GM12892 (cell line): Measurements from ENCODE around the gene TCF4.

ENCODE experiments used
- DNase-seq: peaks from one replicate; pipeline ENCODE4 v3.0.0; 2011; ENCODE audit not compliant: insufficient read length
- FAIRE-seq: peaks from 2 replicates; lab custom pipeline; 2011; peaks lifted over from hg19 to GRCh38; lab: Jason Lieb, UNC
- POLR2A ChIP-seq: IDR thresholded peaks from 2 replicates; pipeline ENCODE4 v1.6.1; 2011; ENCODE audit warnings: low read depth, low read length, control low read depth
- POLR2AphosphoS5 ChIP-seq: IDR thresholded peaks from 2 replicates; pipeline ENCODE4 v1.6.1; 2011; ENCODE audit warnings: low read depth, low read length, control low read depth
- TAF1 ChIP-seq: IDR thresholded peaks from 2 replicates; pipeline ENCODE4 v1.6.1; 2011; ENCODE audit warnings: low read depth, mild to moderate bottlenecking, control low read depth, low read length, borderline replicate concordance

Gene TCF4

GRCh38 chr18:55555395-55556027 lies 32.5 kb downstream of the TCF4 start:
- TF ChIP-seq POLR2A (no peak), TAF1 (no peak), POLR2AphosphoS5 (no peak)
- DNase-seq (no peak), FAIRE-seq (no peak)

DNA sequence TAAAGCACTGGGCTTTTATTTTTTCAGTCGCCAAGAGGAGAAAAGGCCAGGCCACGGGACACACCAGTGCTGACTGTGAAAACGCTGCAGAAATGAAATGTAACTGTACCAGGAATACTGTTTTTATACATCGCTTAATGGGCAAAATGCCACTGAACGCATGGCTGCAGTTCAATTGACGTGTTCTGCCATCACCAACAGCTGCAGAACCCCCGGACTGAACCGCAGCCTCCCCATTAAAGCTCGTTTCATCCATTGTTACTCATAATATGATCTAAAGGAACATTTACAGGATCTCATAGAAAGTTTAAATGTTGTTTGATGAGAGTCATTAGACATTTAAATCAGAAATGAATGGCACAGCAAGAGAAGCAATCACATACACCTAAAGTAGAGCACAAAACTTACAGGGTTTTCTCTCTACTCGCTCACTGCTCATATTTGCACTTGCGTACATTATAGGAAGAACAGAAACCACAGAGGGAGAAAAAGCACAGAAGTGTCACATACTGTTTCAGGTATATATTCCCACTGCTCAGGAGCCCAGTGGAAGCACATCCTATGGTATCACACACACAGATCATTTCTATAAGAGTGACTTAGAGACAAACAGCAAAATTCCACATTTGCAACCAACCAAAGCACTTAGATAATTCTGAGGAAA lies 35.3 kb downstream of the TCF4 start:
- TF ChIP-seq POLR2A = no peak
- no peak for TF ChIP-seq TAF1
- TF ChIP-seq POLR2AphosphoS5 = no peak
- FAIRE-seq (no peak), DNase-seq (no peak)

DNA sequence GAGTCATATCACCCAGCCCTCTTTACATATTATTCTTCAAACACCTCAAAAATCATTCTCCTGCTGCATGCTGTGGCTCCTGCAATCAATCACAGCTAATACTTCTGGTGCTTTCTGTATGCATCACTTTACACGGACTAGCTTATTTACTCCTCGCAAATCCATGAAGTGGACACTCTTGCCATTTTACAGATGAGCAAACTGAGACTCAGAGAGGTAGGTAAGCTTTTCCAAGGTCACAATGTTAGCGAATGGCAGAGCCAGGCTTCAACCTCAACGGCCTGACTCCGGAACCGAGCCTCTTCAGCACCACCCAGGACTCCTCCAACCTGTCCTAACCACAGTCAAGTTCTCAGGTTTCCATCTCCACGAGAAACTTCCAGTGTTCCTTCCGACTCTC lies 36.8 kb downstream of the TCF4 start:
- TF ChIP-seq TAF1 (no peak), POLR2A (no peak), POLR2AphosphoS5 (no peak)
- no peak for FAIRE-seq
- DNase-seq = no peak

DNA sequence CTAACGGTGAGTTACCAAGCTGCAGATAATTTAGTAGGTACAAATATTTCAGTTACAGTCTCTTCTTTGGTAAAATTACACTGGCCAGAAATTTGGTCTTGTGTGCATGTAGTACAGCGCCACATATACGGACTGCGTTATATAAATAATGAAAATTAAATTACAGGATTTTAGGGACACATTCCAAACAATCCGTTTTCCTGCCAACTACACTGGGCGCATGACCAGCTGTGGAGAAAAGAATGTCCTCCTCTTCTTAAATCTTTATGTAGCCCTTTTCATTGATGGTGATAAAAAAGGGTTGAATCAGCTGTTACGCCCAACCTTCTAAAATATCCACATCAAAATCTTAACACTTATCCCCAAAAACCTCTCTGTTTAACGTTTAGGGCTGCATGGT lies 37.5 kb downstream of the TCF4 start:
- FAIRE-seq (no peak), DNase-seq (no peak)

GRCh38 chr18:55549474-55550104 lies 38.4 kb downstream of the TCF4 start:
- FAIRE-seq = no peak
- no peak for DNase-seq
- TF ChIP-seq POLR2A (no peak), TAF1 (no peak), POLR2AphosphoS5 (no peak)

More for the DNA sequence above, 37.5 kb downstream of the TCF4 start:
- TF ChIP-seq POLR2AphosphoS5 (no peak), TAF1 (no peak), POLR2A (no peak)

DNA sequence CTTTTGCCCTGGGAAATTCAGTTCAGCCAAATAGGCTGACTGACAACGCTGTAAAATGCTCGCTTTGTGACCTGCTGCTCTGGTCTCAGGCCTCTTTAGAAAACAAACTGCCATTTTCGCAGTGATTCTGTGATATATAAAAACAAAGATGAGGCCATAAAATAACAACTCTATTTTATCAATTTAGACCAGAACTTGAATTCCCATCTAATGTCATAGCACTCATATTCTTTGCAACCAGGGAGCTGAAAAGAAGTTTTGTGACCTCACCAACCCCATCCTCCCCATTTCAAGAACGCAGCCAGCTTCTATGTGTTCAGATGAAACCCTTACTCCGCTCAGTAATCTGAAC lies 40.3 kb downstream of the TCF4 start:
- FAIRE-seq = no peak
- TF ChIP-seq TAF1 (no peak), POLR2A (no peak)
- no peak for DNase-seq

GRCh38 chr18:55546851-55547704 lies 40.9 kb downstream of the TCF4 start:
- TF ChIP-seq POLR2AphosphoS5 (no peak), TAF1 (no peak), POLR2A (no peak)
- DNase-seq = no peak
- no peak for FAIRE-seq

DNA sequence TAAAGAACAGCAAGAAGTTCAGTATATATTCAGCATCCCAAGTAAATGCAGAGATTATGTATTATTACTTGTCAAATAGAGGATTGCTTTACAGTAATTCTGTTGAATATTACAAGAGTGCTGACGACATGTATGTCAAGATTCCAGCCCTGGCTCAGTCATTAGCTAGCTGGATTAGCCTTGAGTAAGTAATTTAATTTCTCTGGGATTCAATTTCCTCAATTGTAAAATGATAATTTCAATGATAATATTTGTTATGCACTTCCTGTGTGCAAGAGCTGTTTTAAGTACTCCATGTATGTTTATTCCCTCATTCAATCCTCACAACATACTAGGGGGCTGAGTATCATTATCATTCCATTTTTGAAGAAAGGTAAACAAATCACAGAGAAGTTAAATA lies 44.0 kb downstream of the TCF4 start:
- FAIRE-seq (no peak), DNase-seq (no peak)
- TF ChIP-seq POLR2AphosphoS5 (no peak), POLR2A (no peak), TAF1 (no peak)

DNA sequence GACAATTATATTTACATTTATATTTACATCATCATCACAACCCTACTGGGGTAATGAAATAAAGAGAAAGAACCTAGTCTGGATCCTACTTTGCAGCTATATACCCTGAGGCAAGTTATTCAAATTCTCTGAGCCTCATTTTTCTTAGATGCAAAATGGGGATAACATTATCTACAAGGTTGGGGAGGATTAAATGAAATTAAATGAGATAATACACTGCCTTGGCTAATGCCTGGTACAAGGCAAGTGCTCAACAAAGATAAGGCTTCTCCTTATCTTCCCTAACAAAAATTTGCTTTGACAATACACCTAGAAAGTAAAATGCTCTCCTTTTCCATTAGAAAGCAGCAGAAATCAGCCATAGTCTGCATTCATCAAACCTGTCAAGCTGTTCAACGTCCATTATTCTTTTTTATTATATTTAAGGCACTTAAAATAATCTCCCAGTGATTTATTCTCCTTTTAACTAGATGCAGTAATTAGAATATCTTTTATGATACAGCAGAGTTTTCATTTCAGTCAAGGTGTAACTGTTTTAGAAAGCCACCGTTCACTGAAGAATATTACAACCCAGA lies 44.8 kb downstream of the TCF4 start:
- TF ChIP-seq POLR2AphosphoS5 = no peak
- TF ChIP-seq TAF1 = no peak
- TF ChIP-seq POLR2A = no peak
- DNase-seq = no peak
- FAIRE-seq = no peak

- no peak for FAIRE-seq
- no peak for DNase-seq
- TF ChIP-seq POLR2A (no peak), POLR2AphosphoS5 (no peak), TAF1 (no peak)
Observed at GRCh38 chr18:55541571-55541970, 46.4 kb downstream of the TCF4 start.

DNA sequence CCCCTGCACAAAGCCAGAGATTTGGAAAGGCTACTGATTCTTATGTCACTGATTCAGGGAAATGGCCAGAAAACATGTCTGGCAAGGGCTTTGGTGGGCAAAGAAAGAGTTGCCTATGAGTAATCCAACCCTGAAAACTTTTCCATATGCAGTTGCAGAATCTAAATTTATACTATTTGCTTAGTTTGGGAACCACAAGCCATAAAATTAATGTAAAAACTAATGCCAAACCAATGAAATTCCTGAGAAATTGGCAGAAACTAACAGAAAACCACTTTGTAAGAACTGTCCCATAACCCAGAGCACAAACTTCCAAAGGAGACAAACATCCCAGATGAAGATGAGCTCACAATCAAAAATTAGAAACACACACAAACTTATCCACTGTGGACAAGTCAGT lies 48.8 kb downstream of the TCF4 start:
- DNase-seq (no peak), FAIRE-seq (no peak)
- TF ChIP-seq POLR2AphosphoS5 (no peak), POLR2A (no peak), TAF1 (no peak)
